HG03575 (cell line): ENCODE data around the gene MYO5B.
"Not testable (repeated sequence)": the region's sequence is repeated elsewhere in the genome, so short reads cannot be mapped to it uniquely, and the experiment has no call there.

ENCODE experiments used
- ATAC-seq: cut with Tn5 transposase; IDR thresholded peaks from one replicate; pipeline ENCODE4 v1.9.1; 2021; ENCODE audit not compliant: unreplicated experiment, insufficient number of reproducible peaks, low FRiP score; ENCODE audit errors: extremely low read depth

MYO5B gene

DNA sequence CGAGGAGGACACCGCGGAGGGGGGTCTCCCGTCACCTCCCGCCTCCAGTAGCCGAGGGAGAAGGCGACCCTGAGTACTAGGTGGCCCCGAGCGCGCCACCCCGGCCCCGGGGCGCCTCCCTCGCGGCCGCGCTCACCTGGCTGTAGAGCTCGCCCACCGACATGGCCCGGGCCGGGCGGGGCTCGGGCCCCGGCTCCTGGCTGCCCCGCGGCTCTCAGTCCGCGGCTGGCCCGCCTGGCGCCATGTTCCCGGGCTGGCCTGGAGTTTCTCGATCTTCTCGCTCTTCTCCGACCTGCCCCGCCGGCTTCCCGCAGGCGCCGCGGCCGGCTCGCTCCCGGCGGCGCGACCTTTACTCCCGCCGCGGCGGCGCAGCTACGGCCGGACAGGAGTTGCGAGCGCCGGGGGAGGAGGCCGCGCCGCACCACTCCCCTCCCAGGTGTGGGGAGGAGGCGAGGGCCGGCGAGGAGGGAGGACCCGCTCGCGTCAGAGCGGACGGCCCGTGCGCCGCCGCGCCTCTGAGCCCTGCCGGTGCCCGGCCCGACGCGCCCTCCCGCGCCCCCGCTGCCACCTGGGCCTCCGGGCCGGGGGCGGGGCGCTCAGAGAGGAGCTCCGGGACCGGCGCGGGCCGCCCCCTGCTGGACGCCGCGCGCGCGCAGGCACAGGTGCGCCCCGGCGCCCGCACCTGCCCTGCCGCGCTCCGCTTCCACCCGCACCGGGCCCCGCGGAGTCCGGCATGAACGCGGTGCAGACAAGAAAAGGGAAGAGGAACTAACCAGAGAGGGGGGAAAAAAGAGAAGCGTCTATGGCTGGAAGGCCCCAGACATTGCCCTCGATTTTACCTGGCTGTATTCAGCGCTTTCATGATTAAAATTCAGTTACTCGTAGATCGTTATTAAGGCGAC, at the start of gene MYO5B:
TSS of gene MYO5B (minus strand) at position 517 of the 902 bp plus-strand sequence. CDS start at position 163, 354 bp downstream.
- no peak for ATAC-seq

GRCh38 chr18:50241768-50242167, 46.8 kb upstream of the MYO5B start:
- ATAC-seq, result not testable (repeated sequence)

GRCh38 chr18:50240080-50240563, 45.2 kb upstream of the MYO5B start:
- no peak for ATAC-seq

- no peak for ATAC-seq
Measured at GRCh38 chr18:50232419-50232818, 37.5 kb upstream of the MYO5B start.

- ATAC-seq, result no peak
Measured at GRCh38 chr18:50231621-50232020, 36.7 kb upstream of the MYO5B start.

DNA sequence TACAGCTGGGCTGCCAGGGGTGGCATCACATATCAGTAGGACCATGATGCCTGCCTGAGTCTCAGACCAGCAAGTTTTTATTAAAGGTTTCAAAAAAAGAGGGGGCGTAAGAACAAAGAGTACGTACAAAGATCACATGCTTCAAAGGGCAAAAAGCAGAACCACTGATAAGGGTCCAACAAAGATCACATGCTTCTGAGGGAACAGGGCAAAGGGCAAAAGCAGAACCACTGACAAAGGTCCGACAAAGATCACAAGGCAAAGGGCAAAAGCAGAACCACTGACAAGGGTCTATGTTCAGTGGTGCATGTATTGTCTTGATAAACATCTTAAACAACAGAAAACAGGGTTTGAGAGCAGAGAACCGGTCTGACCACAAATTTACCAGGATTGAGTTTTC, 25.3 kb upstream of the MYO5B start:
- ATAC-seq, result not testable (repeated sequence)

GRCh38 chr18:50218432-50219197, 23.7 kb upstream of the MYO5B start:
- ATAC-seq, result no peak

DNA sequence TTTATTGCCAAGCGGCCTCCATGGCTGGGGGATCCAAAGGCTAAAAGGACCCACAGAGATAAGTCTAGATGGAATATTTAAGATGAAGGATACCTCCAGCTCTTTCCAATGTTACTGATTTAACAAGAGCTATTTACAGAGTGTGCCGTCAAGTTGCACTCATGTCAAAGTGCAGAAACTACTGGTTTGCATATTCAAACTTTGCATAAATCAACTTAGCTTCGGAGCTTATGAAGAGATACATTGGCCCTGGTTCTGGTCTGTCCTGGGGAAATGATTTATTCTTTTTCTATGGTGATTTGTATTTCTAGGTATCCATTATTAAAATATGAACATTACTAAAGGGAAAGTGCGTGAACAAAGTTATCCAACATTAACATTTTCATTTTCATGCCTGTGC, 14.4 kb upstream of the MYO5B start:
- no peak for ATAC-seq

DNA sequence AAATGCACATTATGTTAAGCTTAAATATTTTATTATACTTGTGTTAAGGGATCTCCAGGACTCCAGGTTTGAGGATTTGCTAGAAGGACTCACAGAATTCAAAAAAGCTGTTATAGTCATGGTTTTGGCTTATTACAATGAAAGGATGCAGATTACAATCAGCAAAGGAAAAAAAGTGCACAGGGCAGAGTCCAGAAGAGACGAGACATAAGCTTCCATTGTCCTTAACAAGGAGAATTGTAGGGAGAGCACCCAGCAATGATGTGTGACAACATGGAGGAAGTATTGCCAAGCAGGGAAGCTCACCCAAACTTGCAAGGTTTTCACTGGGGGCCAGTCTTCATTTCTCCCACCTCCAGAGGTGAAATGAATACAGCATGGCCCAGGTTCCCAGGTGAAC, 12.8 kb upstream of the MYO5B start:
- no peak for ATAC-seq

DNA sequence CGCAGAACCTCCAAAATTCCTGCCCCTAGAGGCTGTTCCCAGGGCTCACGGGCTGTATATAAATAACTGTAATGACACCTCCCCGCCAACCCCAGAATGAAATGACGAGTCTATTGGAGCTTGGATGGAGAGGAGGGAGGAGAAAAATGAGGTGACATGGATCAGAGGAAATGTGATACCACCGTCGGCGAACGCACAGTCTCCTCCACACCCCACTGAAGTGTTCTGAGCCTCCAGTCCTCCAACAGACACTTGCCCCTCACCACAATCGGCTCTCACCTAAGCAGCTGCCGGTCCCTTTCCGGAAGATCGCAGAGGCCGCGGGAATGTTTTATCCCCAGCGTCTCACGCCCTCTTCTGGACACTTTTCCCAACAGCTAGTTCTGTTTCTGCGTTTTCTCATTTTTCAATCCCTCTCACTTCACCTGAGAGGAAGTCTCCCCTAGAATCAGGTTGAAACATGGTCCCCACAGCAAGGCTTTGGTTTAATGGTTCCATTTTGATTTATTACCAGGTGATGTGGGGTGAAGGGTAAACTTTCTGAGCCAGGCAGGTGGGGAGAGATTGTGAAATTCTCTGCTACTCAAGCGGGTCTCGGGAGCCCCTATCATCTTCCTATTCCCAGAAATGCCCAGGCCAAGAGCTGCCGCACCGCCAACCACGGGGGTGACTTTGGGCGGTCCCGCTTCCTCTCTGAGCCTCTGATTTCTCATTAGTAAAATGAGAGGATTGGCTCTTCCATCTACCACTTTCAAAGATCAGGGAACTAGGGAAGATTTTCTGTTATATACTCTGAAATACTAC, 9.1 kb upstream of the MYO5B start:
- no peak for ATAC-seq

GRCh38 chr18:50201476-50202018, 6.6 kb upstream of the MYO5B start:
- ATAC-seq, result no peak

DNA sequence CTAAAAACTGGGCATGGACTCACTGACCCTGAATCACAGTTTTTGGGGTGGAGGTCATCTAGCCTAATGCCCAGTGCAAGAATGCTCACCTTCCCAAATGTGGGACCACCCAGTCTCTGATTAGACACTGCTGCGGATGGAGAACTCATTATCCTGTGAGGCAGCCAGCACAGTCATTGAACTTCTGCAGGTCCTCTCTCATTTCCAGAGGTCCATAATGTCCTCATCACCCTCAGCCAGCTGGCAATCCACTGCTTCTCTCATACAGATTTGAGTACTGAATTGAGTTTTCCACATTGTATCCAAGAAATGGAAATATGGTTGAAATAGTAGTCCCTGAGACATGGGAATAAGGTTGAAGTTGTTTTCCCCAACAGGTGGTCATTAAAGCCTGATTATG, 5.0 kb upstream of the MYO5B start:
- no peak for ATAC-seq

DNA sequence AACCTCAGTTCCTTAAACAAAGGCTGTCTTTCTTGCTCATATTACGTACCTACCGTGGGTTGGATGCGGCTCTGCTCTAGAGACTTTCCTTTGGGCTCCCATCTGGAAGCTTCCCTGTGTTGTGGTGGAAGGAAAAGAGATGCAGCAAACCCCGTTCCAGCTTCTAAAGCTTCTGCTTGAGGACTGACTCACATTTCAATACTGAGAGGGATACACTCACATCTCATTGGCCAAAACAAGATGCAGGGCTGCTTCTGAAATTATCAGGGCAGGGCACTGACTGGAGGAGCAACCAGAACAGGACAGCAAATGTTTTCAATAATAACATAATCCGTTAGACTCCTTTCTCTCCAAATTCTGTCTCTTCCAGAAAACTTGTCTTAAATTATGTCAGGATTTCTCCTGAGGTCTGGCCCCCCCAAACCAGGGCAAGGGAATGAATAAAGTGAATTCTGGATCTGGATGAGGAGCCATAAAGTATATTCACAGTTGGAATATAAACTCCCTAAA, 4.5 kb upstream of the MYO5B start:
- no peak for ATAC-seq

- ATAC-seq, result no peak
Measured at GRCh38 chr18:50196261-50196660, 1.3 kb upstream of the MYO5B start.

GRCh38 chr18:50195689-50196088, 742 bp upstream of the MYO5B start:
- no peak for ATAC-seq

DNA sequence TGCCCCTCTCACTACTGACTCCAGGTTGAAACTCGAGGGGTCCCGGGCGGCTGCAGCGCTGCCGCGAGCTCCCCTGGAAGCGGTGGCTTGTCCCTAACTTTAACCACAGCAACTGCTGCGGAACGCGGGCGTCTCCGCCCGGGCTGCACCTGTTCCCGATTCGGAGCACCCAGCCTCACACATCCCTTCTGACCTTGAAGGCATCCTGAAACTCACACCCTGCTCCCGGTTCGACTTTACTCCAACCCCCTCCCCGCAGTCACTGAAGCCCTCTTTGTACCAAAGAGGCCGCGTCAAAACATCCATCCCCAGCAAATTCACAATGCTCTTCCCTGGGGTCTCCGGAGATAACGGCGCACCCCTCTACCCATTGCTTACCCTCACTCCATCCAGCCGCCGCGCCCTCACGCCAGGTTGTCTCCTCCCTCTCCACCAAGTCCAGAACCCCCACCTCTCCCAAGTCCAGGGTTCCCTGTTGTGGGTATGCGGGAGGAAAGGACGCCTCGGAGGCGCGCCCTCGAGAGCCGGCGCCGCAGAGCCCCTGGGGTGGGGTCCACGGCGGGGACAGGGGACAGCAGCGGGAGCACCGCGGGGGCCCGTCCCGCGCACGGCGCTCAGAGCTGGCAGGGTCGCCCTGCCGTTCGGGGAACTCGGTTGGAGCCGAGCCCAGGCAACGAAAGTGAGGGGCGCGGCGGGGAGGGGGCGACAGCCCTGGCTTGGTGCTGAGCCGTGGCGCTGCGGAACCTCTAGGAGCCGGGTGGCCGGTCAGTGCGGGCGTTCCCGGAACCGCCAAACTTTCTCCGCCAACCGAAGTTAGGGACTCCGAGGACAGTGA, 934 bp downstream of the MYO5B start:
- no peak for ATAC-seq

- no peak for ATAC-seq
Measured at GRCh38 chr18:50192995-50193795, 1.8 kb downstream of the MYO5B start.
